GM12878 (cell line): ENCODE results near the gene SCARB1. TPM values are rescaled to one million over a fixed set of nuclear protein-coding genes. Genes with fewer than 3 reads are reported as not detected.

Source experiments
- ATAC-seq: fragments of 200-7000 bp; cut with Tn5 transposase; 3 replicates; pipeline ENCODE4 v1.9.1; 2020; ENCODE audit warnings: mild to moderate bottlenecking, moderate library complexity
- BruUV-seq: library from RNA; stranded (reverse); fragments of 400-500 nt; replicated peaks from 2 replicates; lab custom pipeline; 2021; lab: Mats Ljungman, UMichigan
- CTCF ChIA-PET: fragments of 300-600 bp; sonication (Branson Sonifier 250); formaldehyde crosslinking; extraction: SDS; loops from one replicate; lab custom pipeline; 2021; ENCODE audit warnings: inconsistent platforms; lab: Yijun Ruan, JAX
- POLR2A ChIA-PET: fragments of 350-600 bp; formaldehyde crosslinking; extraction: SDS; loops from one replicate; lab custom pipeline; 2021; ENCODE audit warnings: inconsistent platforms; lab: Charles Lee
- RAD21 ChIA-PET: fragments of 300-600 bp; sonication (Branson Sonifier 250); formaldehyde crosslinking; loops from one replicate; lab custom pipeline; 2023; ENCODE audit warnings: antibody characterized with exemption; ENCODE audit not compliant: unreplicated experiment; lab: Charles Lee
- SMC1A ChIA-PET: fragments of 300-600 bp; sonication (Branson Sonifier 250); formaldehyde crosslinking; loops from one replicate; lab custom pipeline; 2023; ENCODE audit not compliant: unreplicated experiment, uncharacterized antibody; lab: Charles Lee
- DNase-seq: peaks from one replicate; pipeline ENCODE4 v3.0.0-alpha.2; 2011; ENCODE audit warnings: low read depth, low spot score
- FAIRE-seq: peaks from 3 replicates; lab custom pipeline; 2011; peaks lifted over from hg19 to GRCh38; lab: Jason Lieb, UNC
- H2AFZ ChIP-seq: 2 replicates; pipeline ENCODE4 v1.6.0; 2011; ENCODE audit warnings: low read depth, low read length, control low read depth; ENCODE audit not compliant: control insufficient read depth
- H3K27ac ChIP-seq: 2 replicates; pipeline ENCODE4 v1.5.1; 2011; ENCODE audit warnings: control low read depth; ENCODE audit not compliant: control insufficient read depth, insufficient read depth
- H3K27me3 ChIP-seq, 2 experiments: replicated peaks in 1 of 2; 2 replicates each; pipeline versions ENCODE4 v1.6.0 to v1.6.1; 2011; ENCODE audit warnings: low read length in 1 of 2; ENCODE audit not compliant: control insufficient read depth in 2 of 2, insufficient read depth in 2 of 2
- H3K36me3 ChIP-seq, 2 experiments: 2 replicates each; pipeline ENCODE4 v1.5.1; 2011; ENCODE audit warnings: low read length in 1 of 2; ENCODE audit not compliant: control insufficient read depth in 2 of 2, insufficient read depth in 2 of 2
- H3K4me1 ChIP-seq: 2 replicates; pipeline ENCODE4 v1.6.1; 2011; ENCODE audit warnings: mild to moderate bottlenecking, low read length, moderate library complexity, mixed read lengths; ENCODE audit not compliant: control insufficient read depth, insufficient read depth
- H3K4me2 ChIP-seq: 2 replicates; pipeline ENCODE4 v1.6.0; 2011; ENCODE audit warnings: control low read depth; ENCODE audit not compliant: control insufficient read depth, insufficient read depth
- H3K4me3 ChIP-seq: fragments of 200-600 bp; sonication (generic); 2 replicates; pipeline ENCODE4 v1.5.1; 2016
- H3K79me2 ChIP-seq: 2 replicates; pipeline ENCODE4 v1.6.0; 2011; ENCODE audit warnings: low read length; ENCODE audit not compliant: control insufficient read depth, insufficient read depth
- H3K9ac ChIP-seq: 2 replicates; pipeline ENCODE4 v1.8.0; 2011; ENCODE audit warnings: low read length, control low read depth, mixed read lengths; ENCODE audit not compliant: control insufficient read depth, insufficient read depth
- H3K9me3 ChIP-seq: replicated peaks from 3 replicates; pipeline ENCODE4 v1.5.1; 2011; ENCODE audit warnings: mild to moderate bottlenecking, low read length; ENCODE audit not compliant: control insufficient read depth, insufficient read depth
- H4K20me1 ChIP-seq: 2 replicates; pipeline ENCODE4 v1.6.0; 2011; ENCODE audit not compliant: control insufficient read depth, insufficient read depth
- ATF7 ChIP-seq: fragments of 450-650 bp; IDR thresholded peaks from 2 replicates; pipeline ENCODE4 v1.6.1; 2016; ENCODE audit warnings: low read depth, mild to moderate bottlenecking
- BCL3 ChIP-seq: IDR thresholded peaks from 2 replicates; pipeline ENCODE4 v1.6.1; 2011; ENCODE audit warnings: borderline replicate concordance, low read depth, mild to moderate bottlenecking, moderate library complexity, low read length; ENCODE audit not compliant: insufficient read depth, poor library complexity, severe bottlenecking
- CEBPZ ChIP-seq: fragments of 150-350 bp; IDR thresholded peaks from 2 replicates; pipeline ENCODE4 v1.6.1; 2016; ENCODE audit warnings: low read depth, low read length
- E2F8 ChIP-seq: fragments of 450-650 bp; IDR thresholded peaks from 2 replicates; pipeline ENCODE4 v1.6.1; 2018; ENCODE audit warnings: mild to moderate bottlenecking, low read depth, moderate library complexity; ENCODE audit not compliant: partially characterized antibody
- EED ChIP-seq: sonication (generic); IDR thresholded peaks from 2 replicates; pipeline ENCODE4 v1.6.1; 2016; ENCODE audit warnings: antibody characterized with exemption, low read depth
- JUND ChIP-seq: IDR thresholded peaks from 2 replicates; pipeline ENCODE4 v1.6.1; 2012; ENCODE audit warnings: low read depth, mild to moderate bottlenecking, low read length, improper control_type of control experiment, moderate library complexity
- MXI1 ChIP-seq: fragments of 150-350 bp; IDR thresholded peaks from 2 replicates; pipeline ENCODE4 v1.6.1; 2011; ENCODE audit warnings: low read depth, mild to moderate bottlenecking, inconsistent platforms, low read length, improper control_type of control experiment
- SIN3A ChIP-seq: IDR thresholded peaks from 2 replicates; pipeline ENCODE4 v1.6.1; 2012; ENCODE audit warnings: low read depth, low read length, improper control_type of control experiment
- SKIL ChIP-seq: fragments of 450-650 bp; IDR thresholded peaks from 2 replicates; pipeline ENCODE4 v1.6.1; 2017; ENCODE audit warnings: mild to moderate bottlenecking, low read depth, inconsistent platforms; ENCODE audit not compliant: poor library complexity, severe bottlenecking
- SREBF1 ChIP-seq: IDR thresholded peaks from 2 replicates; pipeline ENCODE4 v1.6.1; 2012; ENCODE audit warnings: mild to moderate bottlenecking, low read length
- SUPT20H ChIP-seq: IDR thresholded peaks from 2 replicates; pipeline ENCODE4 v1.6.1; 2011; ENCODE audit warnings: low read depth, mild to moderate bottlenecking, low read length, moderate library complexity, borderline replicate concordance; ENCODE audit not compliant: control insufficient read depth
- TAF1 ChIP-seq: IDR thresholded peaks from 2 replicates; pipeline ENCODE4 v1.6.1; 2011; ENCODE audit warnings: mild to moderate bottlenecking, low read depth, low read length, borderline replicate concordance
- WGBS: methylation state at CpG from one replicate; pipeline ENCODE4 v1.1.6; 2016; ENCODE audit warnings: low lambda C conversion rate; ENCODE audit not compliant: insufficient replicate concordance, insufficient coverage; ENCODE audit errors: missing lambda C conversion rate; 5-methylcytosine and 5-hydroxymethylcytosine counted together
- in situ Hi-C: fragments of 300-500 bp; cut with MboI; formaldehyde crosslinking; loops from 9 replicates; pipeline ENCODE4 v1.14.3; 2018; ENCODE audit warnings: mixed read lengths
- intact Hi-C: fragments of 100-400 bp; cut with micrococcal nuclease; formaldehyde crosslinking; loops from one replicate; pipeline ENCODE4 v1.14.2; 2022; ENCODE audit not compliant: unreplicated experiment
- polyA plus RNA-seq, 11 experiments: library from polyadenylated mRNA; depleted of rRNA in 4 of 11; unstranded in 6 of 11; stranded (reverse) in 5 of 11; fragments of >200 nt; fragmentation: Nextera tagmentation in 4 of 11; fragmentation: Illumina TruSeq in 1 of 11; extraction: Ambion mirVana in 4 of 11; extraction: Trizol in 1 of 11; gene quantifications; 1 replicate in 1 of 11; 2 replicates in 10 of 11; pipeline versions ENCODE4 v1.2.1 to v1.2.3, GENCODE V29; 2011 to 2016; ENCODE audit warnings: inconsistent platforms in 2 of 11, missing spikeins in 2 of 11, low read depth in 1 of 11
- total RNA-seq, 4 experiments: library from RNA; depleted of rRNA in 3 of 4; stranded (reverse); fragments of >200 nt in 3 of 4; fragmentation: Illumina TruSeq in 1 of 4; extraction: Trizol in 1 of 4; gene quantifications; 2 replicates each; pipeline versions ENCODE4 v1.2.1 to v1.2.3, GENCODE V29; 2013 to 2021

SCARB1 gene
- total and polyA plus RNA-seq, 10 of the 15 experiments (the other 5 are each of a cell fraction or from before 2014, with no cell fraction given): 0.34 to 104 (median 63.1) TPM

GRCh38 chr12:124833693-124834122, 30.0 kb downstream of the SCARB1 start (continued):
- no peak for TF ChIP-seq SKIL

- no peaks in the 10 kb centered on the region for H3K27me3 ChIP-seq
- 70% methylated on average over 4 of the region's 4 CpGs for WGBS
- no peak overlapping the region for H3K4me3 ChIP-seq
- H3K9me3 ChIP-seq: peaks cover 5% of the 10 kb centered on the region; the same call in 1 of the 3 replicates
- H3K4me1 ChIP-seq: peaks cover 13% of the 10 kb centered on the region
- intact Hi-C loops: no loop called here
- ChIA-PET CTCF (no interaction called here), POLR2A (interaction anchor here (1.7 kb wide), 1 partner anchor 18 kb away, joined by 4 read pairs; no protein-coding TSS in a partner anchor), RAD21 (no interaction called here), SMC1A (no interaction called here)
- H3K9ac ChIP-seq: no peak overlapping the region
- no peak overlapping the region for H3K27ac ChIP-seq
- DNase-seq (no peak), FAIRE-seq (no peak), ATAC-seq (no peak)
- peaks cover 38% of the 10 kb centered on the region for H3K79me2 ChIP-seq
- in situ Hi-C loops: no loop called here
- H3K36me3 ChIP-seq: peaks cover 0 to 20% of the 10 kb centered on the region in 2 experiments; a peak in 3 of 4 replicates
- H4K20me1 ChIP-seq: no peaks in the 10 kb centered on the region
- no peak overlapping the region for H3K4me2 ChIP-seq
- H2AFZ ChIP-seq: no peak overlapping the region
- no TSS peak for BruUV-seq
- TF ChIP-seq CEBPZ (no peak), ATF7 (no peak), BCL3 (no peak), SREBF1 (no peak), E2F8 (no peak), JUND (no peak), MXI1 (no peak), SIN3A (no peak), TAF1 (no peak), SUPT20H (no peak), EED (no peak)
Measured at GRCh38 chr12:124832856-124833255, 30.8 kb downstream of the SCARB1 start.
